ENCODE data around the gene RELL1. TPM values are rescaled to one million over a fixed set of nuclear protein-coding genes. Genes with fewer than 3 reads are reported as not detected.
A peak's percentile ranks its signal among the peaks of the same experiment; 100 is the strongest.

The RELL1 gene
- polyA plus RNA-seq, 1 of the 3 experiments (the other 2 are of a cell fraction) = 4.5 TPM

DNA sequence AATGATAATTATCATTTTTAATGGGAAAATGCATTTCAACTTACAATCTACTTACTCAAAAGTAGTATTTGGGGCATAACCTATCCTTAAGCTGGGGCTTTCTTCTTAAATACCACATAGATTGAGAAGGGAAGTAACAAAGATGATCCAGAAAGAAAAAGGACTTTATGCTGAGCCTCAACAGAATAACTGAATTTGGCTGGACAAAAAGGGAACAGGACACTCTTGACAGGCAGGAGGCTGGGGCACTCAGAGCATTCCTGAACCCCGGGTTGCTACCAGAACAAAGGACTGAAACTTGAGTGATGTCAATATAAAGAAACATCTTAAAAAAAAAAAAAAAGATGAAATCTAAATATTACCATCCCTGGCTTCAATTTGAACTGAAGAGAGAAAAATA is 23.9 kb downstream of the RELL1 start:
- Histone ChIP-seq H2AFZ (ENCODE audit: low read depth) (no peak overlapping the region), H3K79me2 (ENCODE audit: insufficient read depth) (peaks cover 15% of the 10 kb centered on the region), H3K27me3 (ENCODE audit: insufficient read depth) (no peaks in the 10 kb centered on the region), H3K9me2 (no peaks in the 10 kb centered on the region), H3K9ac (no peak overlapping the region), H3K36me3 (replicated peaks in 1 of 2; ENCODE audit: control insufficient read depth in 1 of 2, insufficient read depth in 2 of 2, low read length in 1 of 2) (no peaks in the 10 kb centered on the region), H3K27ac (ENCODE audit: low read depth in 2 of 2, low read length in 1 of 2) (no peak overlapping the region), H3K4me1 (ENCODE audit: control insufficient read depth in 1 of 2, insufficient read depth in 2 of 2, low read depth in 1 of 2, low read length in 1 of 2) (peaks cover 21 to 26% of the 10 kb centered on the region in 2 experiments; a peak in 2 of 4 replicates), H3F3A (replicated peaks; ENCODE audit: insufficient read depth) (peaks cover 5% of the 10 kb centered on the region), H4K20me1 (ENCODE audit: insufficient read depth) (no peaks in the 10 kb centered on the region), H3K9me3 (no peaks in the 10 kb centered on the region), H3K4me2 (peak overlapping the region; percentile 21; the same call in 1 of the 2 replicates), H3K4me3 (ENCODE audit: low read depth in 2 of 2, low read length in 1 of 2) (no peak overlapping the region)
- CTCF ChIA-PET = interaction anchor here (0.9 to 1.5 kb wide), 3 partner anchors 9 to 11 kb away, joined by 3 to 4 read pairs (median 4); no protein-coding TSS in a partner anchor
- POLR2A ChIA-PET = no interaction called here
- DNase-seq = no peak
- no peak for TF ChIP-seq TAF1 (IDR thresholded peaks at IDR 0.05; ENCODE audit: borderline replicate concordance, low read depth, low read length)
- TF ChIP-seq TEAD4 (IDR thresholded peaks at IDR 0.05; ENCODE audit: borderline replicate concordance, insufficient read depth) = no peak
- TF ChIP-seq GATA2 (CRISPR knock-in tag; IDR thresholded peaks at IDR 0.05) = no peak
- TF ChIP-seq RXRA (IDR thresholded peaks at IDR 0.05; ENCODE audit: borderline replicate concordance, low read depth) = no peak
- no peak for TF ChIP-seq MEF2A (IDR thresholded peaks at IDR 0.05; ENCODE audit: borderline replicate concordance, low read depth)
- no peak for TF ChIP-seq TCF12 (IDR thresholded peaks at IDR 0.05)
- no peak for TF ChIP-seq CTCF (IDR thresholded peaks at IDR 0.05)
- no peak for TF ChIP-seq YY1 (IDR thresholded peaks at IDR 0.05; ENCODE audit: low read depth)
- TF ChIP-seq USF2 (IDR thresholded peaks at IDR 0.05; ENCODE audit: borderline replicate concordance, low read depth, low read length) = no peak
- 22% methylated on average over 1 of the region's 1 CpG for WGBS (ENCODE audit: low lambda C conversion rate)

DNA sequence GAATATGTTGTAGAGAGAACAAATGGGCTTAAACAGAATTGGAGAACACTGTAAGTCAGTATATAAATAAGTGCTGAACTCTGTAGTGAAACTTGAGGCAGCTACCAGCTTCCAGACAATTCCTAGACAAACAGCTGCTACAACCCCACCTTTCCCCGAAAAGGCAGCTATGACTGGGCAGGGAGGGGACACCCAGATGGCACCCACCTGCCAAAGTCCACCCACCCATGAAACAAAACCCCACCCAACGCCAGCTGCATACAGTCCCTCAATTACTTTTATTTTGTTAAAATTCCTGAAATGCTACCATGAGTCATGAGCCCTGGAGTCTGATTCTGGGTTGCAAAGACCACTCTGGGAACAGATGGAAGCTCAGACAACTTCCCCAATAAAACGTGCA is 24.4 kb downstream of the RELL1 start:
- H3K27ac ChIP-seq (ENCODE audit: low read depth in 2 of 2, low read length in 1 of 2) = no peak overlapping the region
- ChIA-PET CTCF (interaction anchor here (0.9 to 1.5 kb wide), 3 partner anchors 8 to 11 kb away, joined by 3 to 4 read pairs (median 4); no protein-coding TSS in a partner anchor), POLR2A (no interaction called here)
- peaks cover 15% of the 10 kb centered on the region for H3K79me2 ChIP-seq (ENCODE audit: insufficient read depth)
- no peaks in the 10 kb centered on the region for H3K9me2 ChIP-seq
- H3K9ac ChIP-seq = no peak overlapping the region
- H3K4me1 ChIP-seq (ENCODE audit: control insufficient read depth in 1 of 2, insufficient read depth in 2 of 2, low read depth in 1 of 2, low read length in 1 of 2) = peaks cover 16 to 24% of the 10 kb centered on the region in 2 experiments; a peak in 2 of 4 replicates
- H3K4me2 ChIP-seq = peak overlapping the region; percentile 21
- H3K27me3 ChIP-seq (ENCODE audit: insufficient read depth) = no peaks in the 10 kb centered on the region
- DNase-seq = no peak
- no peak overlapping the region for H2AFZ ChIP-seq (ENCODE audit: low read depth)
- no peak overlapping the region for H3K4me3 ChIP-seq (ENCODE audit: low read depth in 2 of 2, low read length in 1 of 2)
- no peaks in the 10 kb centered on the region for H4K20me1 ChIP-seq (ENCODE audit: insufficient read depth)
- peaks cover under 1% of the 10 kb centered on the region for H3F3A ChIP-seq (replicated peaks; ENCODE audit: insufficient read depth)
- peaks cover 0 to under 1% of the 10 kb centered on the region in 2 experiments for H3K36me3 ChIP-seq (replicated peaks in 1 of 2; ENCODE audit: control insufficient read depth in 1 of 2, insufficient read depth in 2 of 2, low read length in 1 of 2)
- no peaks in the 10 kb centered on the region for H3K9me3 ChIP-seq
- WGBS (ENCODE audit: low lambda C conversion rate) = 20% methylated on average over 3 of the region's 3 CpGs
- TF ChIP-seq ZBTB33 (IDR thresholded peaks at IDR 0.05; ENCODE audit: borderline replicate concordance, low read depth) = no peak
- no peak for TF ChIP-seq EP300 (IDR thresholded peaks at IDR 0.05; ENCODE audit: borderline replicate concordance in 1 of 2, low read depth in 1 of 2, low read length in 1 of 2)
- peak; percentile 44; the same call in 1 of the 2 replicates for TF ChIP-seq FOSL2 (IDR thresholded peaks at IDR 0.05; ENCODE audit: borderline replicate concordance, low read depth)
- no peak for TF ChIP-seq RFX5 (IDR thresholded peaks at IDR 0.05; ENCODE audit: low read length)
- TF ChIP-seq JUND (IDR thresholded peaks at IDR 0.05) = 0 out of 2 replicates have a peak, but pooled peaks have one; percentile 28
- TF ChIP-seq USF2 (IDR thresholded peaks at IDR 0.05; ENCODE audit: borderline replicate concordance, low read depth, low read length) = no peak
- peak; percentile 55; the same call in 1 of the 2 replicates for TF ChIP-seq TCF12 (IDR thresholded peaks at IDR 0.05)
- no peak for TF ChIP-seq ELF1 (IDR thresholded peaks at IDR 0.05)
